NT2/D1 (cell line): ENCODE results near the gene CERKL.

Experiments used
- YY1 ChIP-seq: IDR thresholded peaks from 2 replicates; pipeline ENCODE4 v1.6.1; 2011; ENCODE audit not compliant: insufficient read length, insufficient read depth
- ZNF274 ChIP-seq: IDR thresholded peaks from 2 replicates; pipeline ENCODE4 v1.6.1; 2011; ENCODE audit warnings: mild to moderate bottlenecking, low read depth, low read length

DNA sequence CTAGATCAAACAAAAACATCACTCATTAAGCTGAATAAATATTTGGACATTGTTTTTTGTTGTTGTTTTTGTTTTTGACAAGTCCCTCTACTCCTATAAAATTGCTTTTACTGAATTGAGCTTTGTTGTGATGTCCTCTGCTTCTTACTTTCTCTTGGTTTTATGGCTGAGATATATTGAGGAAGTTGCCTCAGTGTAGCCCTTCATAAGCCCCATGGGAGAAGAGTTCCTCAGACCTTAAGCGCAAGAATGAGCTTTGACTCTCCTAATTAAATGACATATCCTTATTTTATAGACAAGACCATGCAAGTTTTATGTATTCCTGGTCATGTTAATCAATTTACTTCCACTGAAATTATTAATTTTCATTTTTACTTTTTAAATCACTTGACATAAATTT, 54.9 kb downstream of the CERKL start:
- TF ChIP-seq YY1: no peak
- no peak for TF ChIP-seq ZNF274
